Measurements from ENCODE around the gene CDON. TPM values are rescaled to one million over a fixed set of nuclear protein-coding genes. Genes with fewer than 3 reads are reported as not detected.

The CDON gene
- total RNA-seq = 1.6 and 3.8 TPM in 2 replicates

GRCh38 chr11:126062679-126063506 lies at the start of gene CDON:
Gene CDON, minus strand, starts transcription at chr11:126062866. Its CDS starts 39,390 bp downstream, at chr11:126023476.

GRCh38 chr11:125945797-125946520 lies 116.7 kb downstream of the CDON start, which contains the start of gene VSIG10L2:
Gene VSIG10L2, plus strand, starts transcription at chr11:125946044. Its CDS starts 12 bp downstream, at chr11:125946056.

Other genes with a start within 250 kb of the CDON start
- gene PATE4, start 229.6 kb downstream of the CDON start, total RNA-seq = not detected in 2 replicates
- 3.9 and 7.2 TPM in 2 replicates for gene HYLS1, start 175.2 kb downstream of the CDON start, total RNA-seq
- gene PUS3, start 159.7 kb downstream of the CDON start, total RNA-seq = 10.4 and 11.8 TPM in 2 replicates
- not detected in 2 replicates for gene DDX25, start 158.4 kb downstream of the CDON start, total RNA-seq
- gene VSIG10L2, start 116.8 kb downstream of the CDON start, total RNA-seq = not detected in 2 replicates
- 14.9 and 15.3 TPM in 2 replicates for gene RPUSD4, start 148.8 kb upstream of the CDON start, total RNA-seq
- 10.4 and 11.6 TPM in 2 replicates for gene FAM118B, start 148.9 kb upstream of the CDON start, total RNA-seq
- gene SRPRA, start 206.0 kb upstream of the CDON start, total RNA-seq = 64.7 and 72.8 TPM in 2 replicates
- 16.1 and 31.8 TPM in 2 replicates for gene FOXRED1, start 206.3 kb upstream of the CDON start, total RNA-seq
- 3.8 and 4.4 TPM in 2 replicates for gene TIRAP, start 220.2 kb upstream of the CDON start, total RNA-seq
- gene DCPS, start 241.2 kb upstream of the CDON start, total RNA-seq = 24.1 and 27.5 TPM in 2 replicates